Bronchial smooth muscle cell (primary cell): ENCODE data around the gene CFC1B. TPM values are rescaled to one million over a fixed set of nuclear protein-coding genes. Genes with fewer than 3 reads are reported as not detected.

Experiments
- total RNA-seq: library from RNA; depleted of rRNA; stranded (reverse); fragments of >200 nt; gene quantifications from 2 replicates; pipeline ENCODE4 v1.2.1, GENCODE V29; 2014

Gene CFC1B
- total RNA-seq, result not detected in 2 replicates

DNA sequence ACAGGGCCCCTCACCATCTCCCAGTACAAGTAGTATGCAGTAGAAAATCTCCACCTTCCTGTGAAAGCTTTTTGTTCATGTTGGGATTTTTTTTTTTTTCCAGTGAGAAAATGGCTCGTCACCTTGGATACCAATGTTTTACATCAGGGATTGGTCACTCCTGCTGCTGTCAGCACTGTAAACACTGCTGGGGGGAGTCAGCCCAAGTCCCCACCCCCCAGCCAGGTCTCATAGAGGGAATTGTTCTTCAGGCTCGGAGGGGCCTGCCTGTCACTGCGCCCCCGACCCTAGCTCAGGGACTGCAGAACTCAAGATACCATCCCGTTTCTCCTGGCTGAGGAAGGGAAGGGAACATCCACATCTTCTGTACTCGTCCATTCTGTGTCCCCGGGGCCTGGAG is at the start of gene CFC1B:
TSS of gene CFC1B (plus strand) at position 231 of the 400 bp plus-strand sequence. CDS start 263 bp downstream, outside the sequence.

DNA sequence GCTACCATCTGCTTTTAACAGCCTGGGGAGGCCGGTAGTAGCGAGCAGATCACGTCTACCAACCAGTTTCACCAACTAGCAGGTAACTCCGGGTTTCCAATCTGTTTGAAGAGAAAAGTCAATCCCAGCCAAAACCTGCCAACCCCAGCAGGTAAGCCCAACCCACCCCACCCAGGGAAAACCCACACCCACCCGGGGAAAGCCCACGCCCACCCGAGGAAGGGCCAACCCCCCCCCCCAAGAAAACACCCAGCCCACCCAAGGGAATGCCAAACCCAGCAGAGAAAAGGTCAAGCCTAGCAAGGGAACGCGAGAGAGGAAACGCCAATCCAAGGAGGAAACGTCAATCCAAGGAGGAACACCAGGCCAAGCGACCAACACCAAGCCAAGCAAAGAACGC is 11.8 kb upstream of the CFC1B start, which contains the start of gene POTEI:
TSS of gene POTEI (minus strand) at position 101 of the 400 bp plus-strand sequence. CDS start at position 8, 93 bp downstream.

Other genes starting within 250 kb of the CFC1B start
- 58.0 and 79.0 TPM in 2 replicates for gene IMP4, start 178.3 kb upstream of the CFC1B start, total RNA-seq
- gene PTPN18, start 165.2 kb upstream of the CFC1B start, total RNA-seq, result 10.6 and 10.9 TPM in 2 replicates
- under 0.01 TPM in 1 of 2 replicates, not detected in the other for gene POTEI, start 11.9 kb upstream of the CFC1B start, total RNA-seq
- gene CFC1, start 78.4 kb downstream of the CFC1B start, total RNA-seq, result not detected in 2 replicates
- not detected in 2 replicates for gene POTEJ, start 90.2 kb downstream of the CFC1B start, total RNA-seq
- not detected in 2 replicates for gene GPR148, start 207.8 kb downstream of the CFC1B start, total RNA-seq
- gene AMER3, start 234.3 kb downstream of the CFC1B start, total RNA-seq, result under 0.01 TPM in 1 of 2 replicates, not detected in the other